HEK293T (cell line): ENCODE data around the gene GRIK4.

Source experiments
- ARNT ChIP-seq: fragments of 450-650 bp; IDR thresholded peaks from 2 replicates; pipeline ENCODE4 v1.6.1; 2017; ENCODE audit warnings: mild to moderate bottlenecking
- BHLHE40 ChIP-seq: fragments of 450-650 bp; IDR thresholded peaks from 2 replicates; pipeline ENCODE4 v1.6.1; 2016; ENCODE audit warnings: mild to moderate bottlenecking, moderate library complexity, borderline replicate concordance
- ELF4 ChIP-seq: fragments of 450-650 bp; IDR thresholded peaks from 2 replicates; pipeline ENCODE4 v1.6.1; 2017; ENCODE audit warnings: antibody characterized with exemption
- FOXA1 ChIP-seq: fragments of 450-650 bp; IDR thresholded peaks from 2 replicates; pipeline ENCODE4 v1.6.1; 2016; ENCODE audit warnings: mild to moderate bottlenecking
- FOXK2 ChIP-seq: fragments of 450-650 bp; IDR thresholded peaks from 2 replicates; pipeline ENCODE4 v1.6.1; 2016; ENCODE audit warnings: mild to moderate bottlenecking
- FOXM1 ChIP-seq: fragments of 450-650 bp; IDR thresholded peaks from 2 replicates; pipeline ENCODE4 v1.6.1; 2017; ENCODE audit warnings: mild to moderate bottlenecking, borderline replicate concordance
- NFRKB ChIP-seq: fragments of 450-650 bp; IDR thresholded peaks from 2 replicates; pipeline ENCODE4 v1.6.1; 2016; ENCODE audit warnings: mild to moderate bottlenecking, moderate library complexity
- SP1 ChIP-seq: fragments of 450-650 bp; IDR thresholded peaks from 2 replicates; pipeline ENCODE4 v1.6.1; 2017
- SUZ12 ChIP-seq: fragments of 450-650 bp; IDR thresholded peaks from 2 replicates; pipeline ENCODE4 v1.6.1; 2016; ENCODE audit warnings: mild to moderate bottlenecking
- TARDBP ChIP-seq: fragments of 450-650 bp; IDR thresholded peaks from 2 replicates; pipeline ENCODE4 v1.6.1; 2016
- TF ChIP-seq, protein P1 (sequence below): fragments of 450-650 bp; IDR thresholded peaks from 2 replicates; pipeline ENCODE4 v1.6.1; 2016

DNA sequence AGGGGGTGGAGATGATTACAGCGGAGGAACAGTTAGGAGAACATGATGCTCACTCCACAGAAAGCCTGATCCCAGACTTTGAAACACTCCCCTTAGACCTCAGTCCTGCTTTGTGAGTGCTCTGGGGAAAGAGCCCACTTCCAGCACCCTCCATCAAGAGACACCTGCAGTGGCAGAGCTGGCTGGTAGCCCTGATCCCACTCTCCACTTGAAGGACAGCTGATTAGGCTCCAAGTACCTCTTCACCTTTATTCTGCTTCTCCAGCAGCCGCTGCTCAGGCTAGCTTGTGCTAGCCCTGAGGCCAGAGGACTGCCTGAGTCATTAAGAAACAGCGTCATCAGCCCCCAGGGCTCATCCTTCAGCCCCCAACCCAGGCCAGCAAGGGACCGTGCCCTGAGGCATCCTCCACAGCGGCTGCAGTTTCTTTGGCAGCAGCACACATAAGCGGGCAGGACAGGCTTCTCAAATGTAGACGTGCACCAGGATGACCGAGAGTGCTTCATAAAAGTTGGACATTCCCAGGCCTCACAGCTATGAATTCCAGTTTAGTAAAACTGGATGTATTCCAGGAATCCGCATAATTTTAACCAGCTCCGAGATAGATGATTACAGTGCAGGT lies 366.3 kb downstream of the GRIK4 start:
- TF ChIP-seq FOXM1 (no peak), BHLHE40 (no peak), ARNT (no peak), SP1 (no peak), TARDBP (no peak), FOXK2 (no peak), SUZ12 (no peak), ELF4 (no peak), NFRKB (no peak), FOXA1 (no peak)
- TF ChIP-seq, protein P1, sequence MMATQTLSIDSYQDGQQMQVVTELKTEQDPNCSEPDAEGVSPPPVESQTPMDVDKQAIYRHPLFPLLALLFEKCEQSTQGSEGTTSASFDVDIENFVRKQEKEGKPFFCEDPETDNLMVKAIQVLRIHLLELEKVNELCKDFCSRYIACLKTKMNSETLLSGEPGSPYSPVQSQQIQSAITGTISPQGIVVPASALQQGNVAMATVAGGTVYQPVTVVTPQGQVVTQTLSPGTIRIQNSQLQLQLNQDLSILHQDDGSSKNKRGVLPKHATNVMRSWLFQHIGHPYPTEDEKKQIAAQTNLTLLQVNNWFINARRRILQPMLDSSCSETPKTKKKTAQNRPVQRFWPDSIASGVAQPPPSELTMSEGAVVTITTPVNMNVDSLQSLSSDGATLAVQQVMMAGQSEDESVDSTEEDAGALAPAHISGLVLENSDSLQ: no peak
